NCI-H1105 (cell line): ENCODE results near the gene PAK1.
"Not testable (repeated sequence)": the region's sequence is repeated elsewhere in the genome, so short reads cannot be mapped to it uniquely, and the experiment has no call there.

Experiments
- DNase-seq: peaks from one replicate; lab custom pipeline; 2025; lab: John Stamatoyannopoulos, UW

Gene PAK1

DNA sequence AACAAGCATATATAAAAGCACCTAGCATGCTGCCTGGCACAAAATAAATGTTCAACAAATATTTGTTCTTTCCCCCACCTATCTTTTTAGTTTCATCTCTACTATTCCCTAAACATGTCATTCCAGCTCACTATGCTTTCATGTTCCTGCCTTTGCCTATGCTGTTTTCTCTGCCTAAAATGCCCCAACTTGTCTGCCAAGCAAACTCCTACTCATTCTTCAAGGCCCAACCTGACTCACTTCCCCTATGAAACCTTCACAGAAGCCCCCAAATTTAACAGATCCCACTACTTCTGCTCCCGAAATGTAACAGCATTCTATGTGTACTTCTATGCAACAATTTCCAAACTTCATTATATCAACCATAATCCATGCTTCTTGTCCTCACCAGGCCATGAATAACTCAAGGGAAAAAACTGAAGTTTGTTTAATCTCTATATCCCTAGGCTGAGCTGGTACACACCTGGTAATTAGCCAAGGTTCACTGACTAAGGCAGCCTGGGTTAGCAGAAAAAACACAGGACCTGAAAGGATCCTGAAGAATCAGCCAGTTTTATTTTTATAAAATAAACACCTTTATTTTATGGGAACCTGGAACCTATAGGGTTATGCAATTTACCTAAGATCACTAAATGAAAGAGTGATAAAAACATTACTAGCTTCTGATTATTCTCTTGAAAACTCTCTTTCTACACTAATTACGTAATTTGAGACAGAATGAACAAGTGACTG is 72.2 kb downstream of the PAK1 start:
- peak; percentile 79 for DNase-seq

DNA sequence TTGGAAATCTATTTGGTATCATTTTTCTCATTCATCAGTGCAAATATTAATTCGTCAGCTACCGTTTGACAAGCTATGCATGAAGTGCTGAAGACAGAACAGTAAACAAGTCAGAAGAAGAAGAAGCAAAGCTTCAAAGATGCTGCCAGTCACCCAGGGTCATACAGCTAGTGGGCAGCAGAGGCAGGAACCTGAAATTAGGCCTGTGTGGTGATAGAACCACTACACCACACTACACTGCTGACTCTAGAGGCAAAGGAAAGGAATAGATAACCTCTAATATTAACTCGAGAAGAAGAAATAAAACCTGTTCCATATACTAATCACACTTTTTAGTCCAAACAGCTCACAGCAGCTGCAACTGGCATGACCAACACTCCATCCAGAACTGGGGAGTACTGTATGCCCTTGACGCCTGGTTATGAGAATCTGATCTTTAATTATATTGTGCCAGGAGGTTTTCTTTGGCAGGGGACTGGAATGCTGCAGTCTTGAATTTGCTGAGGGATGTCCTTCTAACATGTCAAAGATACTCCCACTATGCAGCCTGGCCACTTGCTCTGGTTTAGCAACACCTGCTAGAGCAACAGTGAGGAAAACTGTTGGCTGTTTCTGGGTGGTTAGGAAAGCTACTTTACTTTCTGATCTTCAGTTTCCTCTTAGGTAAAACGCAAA is 73.0 kb downstream of the PAK1 start:
- no peak for DNase-seq

DNA sequence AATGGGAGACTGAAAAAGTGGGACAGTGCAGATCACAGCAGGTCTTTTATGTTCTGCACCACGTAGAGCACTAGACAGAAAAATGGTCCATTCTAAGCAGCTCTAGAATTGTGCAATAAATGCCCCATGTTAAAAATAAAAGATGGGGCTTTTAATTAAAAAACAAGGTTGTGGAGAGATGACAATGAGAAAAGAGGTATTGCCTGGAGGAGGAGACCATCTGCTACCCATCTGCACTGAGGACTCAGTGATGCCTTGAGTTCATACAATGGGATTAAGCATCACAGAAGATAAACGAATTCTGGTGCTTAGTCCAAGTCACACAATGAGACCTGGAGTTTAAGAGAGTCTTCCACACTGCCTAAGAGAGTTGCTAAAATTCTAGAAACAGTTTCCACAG is 73.6 kb downstream of the PAK1 start:
- DNase-seq: no peak

DNA sequence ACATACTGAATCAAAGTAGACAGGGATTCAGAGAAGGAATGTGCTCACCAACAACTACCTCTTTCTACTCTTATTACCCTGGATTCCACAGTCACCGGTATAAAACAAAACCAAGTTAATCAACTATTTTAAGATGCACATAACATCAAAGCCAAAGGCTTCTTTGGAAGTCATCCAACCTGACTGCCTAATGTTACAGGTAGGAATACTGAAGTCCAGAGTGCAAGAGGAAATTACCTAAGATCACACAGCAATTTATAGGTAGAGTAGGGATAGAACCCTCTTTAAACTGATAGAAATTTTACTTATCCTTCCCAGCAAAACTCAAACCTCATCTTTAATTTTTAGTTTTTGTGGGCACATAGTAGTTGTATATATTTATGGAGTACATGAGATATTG is 76.3 kb downstream of the PAK1 start:
- no peak for DNase-seq

DNA sequence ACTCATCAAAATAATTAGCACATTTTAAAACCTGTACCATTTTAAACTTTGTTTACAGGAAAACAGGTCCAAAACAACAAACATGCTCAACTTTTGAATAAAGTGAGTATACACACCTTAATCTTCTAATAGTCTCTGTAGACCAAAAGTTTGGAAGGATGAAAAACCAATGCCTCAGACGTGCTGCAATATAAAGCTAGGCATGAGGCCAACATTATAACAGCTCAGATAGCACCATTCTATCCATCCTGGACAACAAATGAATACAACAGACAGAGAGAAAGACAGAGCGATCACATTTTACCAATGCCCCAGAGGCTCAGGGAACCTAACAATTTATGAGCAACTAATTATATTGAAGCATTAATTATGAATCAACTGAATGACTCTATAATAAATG is 77.0 kb downstream of the PAK1 start:
- DNase-seq: no peak

DNA sequence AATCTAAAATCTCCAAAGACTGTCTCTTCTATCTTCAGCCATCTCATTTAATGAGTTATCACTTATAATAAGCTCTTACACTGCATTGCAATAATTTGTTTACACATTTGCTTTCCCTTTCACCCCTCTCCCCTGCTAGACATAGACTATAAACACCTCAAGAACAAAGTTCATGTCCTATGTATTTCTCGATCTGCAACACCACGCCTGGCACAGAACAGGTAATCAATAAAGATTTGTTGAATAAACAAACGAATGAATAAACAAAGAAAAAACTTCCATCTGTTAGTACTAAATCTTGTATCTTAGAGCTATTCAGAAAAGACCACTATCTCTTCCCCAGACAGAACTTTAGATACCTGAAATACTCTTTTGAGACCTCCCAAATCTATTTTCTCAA is 77.6 kb downstream of the PAK1 start:
- no peak for DNase-seq

DNA sequence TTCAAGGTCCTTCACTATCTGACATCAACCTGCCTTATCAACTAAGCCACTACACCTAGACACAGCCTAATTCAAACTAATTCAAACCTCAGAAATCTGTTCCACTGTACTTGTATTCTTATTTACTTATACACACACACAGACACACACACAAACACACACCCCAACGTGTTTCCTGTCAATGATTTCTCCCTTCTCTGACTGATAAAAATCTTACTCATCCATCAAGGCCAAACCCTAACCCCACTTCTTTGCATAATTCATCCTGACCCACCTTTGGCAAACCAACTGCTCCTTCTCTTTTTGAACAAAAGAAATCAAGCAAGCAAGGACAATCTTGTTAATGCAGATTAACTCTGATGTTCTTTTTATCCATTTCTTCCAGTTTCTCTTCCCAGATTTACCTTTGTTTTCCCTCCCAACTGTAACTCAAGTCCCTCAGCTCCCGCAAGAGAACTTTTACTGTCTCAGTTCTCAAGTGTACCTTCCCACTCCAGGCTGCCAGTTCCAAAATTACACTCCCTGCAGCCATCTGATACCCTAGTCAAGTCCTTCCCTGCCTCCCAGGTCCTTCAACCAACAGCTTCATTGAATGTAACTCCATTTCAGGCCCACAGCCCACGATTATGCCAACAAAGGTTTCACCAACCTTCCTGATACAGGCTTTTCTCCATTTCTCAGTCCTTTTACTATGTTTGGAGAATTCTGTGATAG is 78.3 kb downstream of the PAK1 start:
- no peak for DNase-seq

DNA sequence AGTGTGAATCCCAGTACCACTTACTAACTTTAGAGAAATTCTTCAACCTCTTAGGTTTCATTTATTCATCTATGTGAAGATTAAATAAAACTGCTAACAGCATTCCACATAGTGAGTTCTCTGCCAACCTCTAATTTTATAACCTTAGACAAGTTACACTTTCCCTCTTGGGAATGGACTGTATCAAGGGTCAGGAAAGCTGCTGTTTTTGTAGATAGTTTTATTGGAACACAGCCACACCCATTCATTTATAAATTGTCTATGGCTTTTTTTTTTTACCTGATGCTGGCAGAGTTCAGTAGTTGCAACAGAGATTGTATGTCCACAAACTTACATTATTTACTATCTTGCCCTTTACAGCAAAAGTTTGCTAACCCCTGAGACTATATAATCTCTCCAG is 81.1 kb downstream of the PAK1 start:
- no peak for DNase-seq

DNA sequence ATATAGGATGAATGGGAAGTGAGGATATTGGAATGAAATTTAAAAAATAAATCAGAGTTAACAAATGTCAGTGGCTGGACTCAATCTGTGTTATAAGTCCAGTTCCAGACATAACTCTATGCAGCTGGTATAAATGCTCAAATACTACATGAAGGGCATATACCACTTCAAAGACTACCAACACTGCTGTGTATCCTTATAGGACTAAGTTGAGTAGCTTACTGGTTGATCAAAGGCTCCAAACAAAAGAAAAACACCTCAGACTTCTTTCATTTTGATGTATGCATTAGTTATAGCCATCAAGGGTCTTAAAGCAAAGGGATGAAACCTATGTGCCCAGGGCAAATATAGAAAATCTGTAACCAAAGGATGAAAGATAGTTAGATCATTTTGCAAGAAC is 86.2 kb downstream of the PAK1 start:
- no peak for DNase-seq

DNA sequence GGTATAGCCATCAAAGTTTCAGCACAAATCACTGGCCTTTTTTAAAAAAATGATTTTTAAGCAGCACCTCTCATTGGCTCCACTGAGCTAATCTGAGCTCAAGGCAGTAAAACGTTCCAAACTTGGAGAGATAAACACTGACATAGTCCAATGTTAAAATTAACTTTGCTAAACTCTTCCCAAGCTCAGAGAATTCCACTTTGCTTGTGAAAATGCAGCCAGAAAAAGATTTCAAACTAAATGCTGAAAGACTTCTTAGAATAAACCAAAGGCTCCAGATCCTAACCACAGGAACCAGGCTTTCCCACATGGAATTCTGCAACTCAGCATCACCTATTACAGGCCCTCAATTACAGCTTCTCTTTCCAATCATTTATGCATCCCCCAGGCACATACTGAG is 87.7 kb downstream of the PAK1 start:
- no peak for DNase-seq

DNA sequence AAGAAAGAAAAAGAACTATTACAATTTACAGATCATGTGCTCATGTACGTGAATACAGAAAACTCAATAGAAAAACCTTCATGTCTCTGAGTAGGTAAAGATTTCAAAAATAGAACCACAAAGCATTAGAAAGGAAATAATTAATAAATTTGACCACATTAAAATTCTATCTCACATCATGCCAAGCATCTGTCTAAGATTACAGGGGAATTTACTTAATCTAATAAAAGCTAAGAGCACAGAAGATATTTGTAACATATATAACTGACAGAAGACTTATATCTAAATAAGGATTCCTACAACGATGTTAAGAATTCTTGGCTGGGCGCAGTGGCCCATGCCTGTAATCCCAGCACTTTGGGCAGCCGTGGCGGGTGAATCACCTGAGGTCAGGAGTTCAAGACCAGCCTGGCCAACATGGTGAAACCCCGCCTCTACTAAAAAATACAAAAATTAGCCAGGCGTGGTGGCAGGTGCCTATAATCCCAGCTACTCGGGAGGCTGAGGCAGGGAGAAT is 88.6 kb downstream of the PAK1 start:
- not testable (repeated sequence) for DNase-seq

DNA sequence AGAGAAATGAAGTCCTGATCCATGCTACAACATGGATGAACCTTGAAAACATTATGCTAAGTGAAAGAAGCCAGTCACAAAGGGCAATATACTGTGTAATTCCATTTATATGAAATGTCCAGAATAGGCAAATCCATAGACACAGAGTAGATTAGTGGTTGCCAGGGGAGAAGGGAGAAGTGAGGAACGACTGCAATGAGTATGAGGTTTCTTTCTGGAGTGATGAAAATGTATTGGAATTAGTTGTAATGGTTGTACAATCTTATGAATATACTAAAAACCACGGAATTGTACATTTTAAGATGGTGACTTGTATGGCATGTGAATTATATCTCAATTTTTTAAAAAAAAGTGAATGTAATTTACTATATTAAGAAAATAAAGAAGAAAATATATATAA is 89.3 kb downstream of the PAK1 start:
- DNase-seq: no peak

DNA sequence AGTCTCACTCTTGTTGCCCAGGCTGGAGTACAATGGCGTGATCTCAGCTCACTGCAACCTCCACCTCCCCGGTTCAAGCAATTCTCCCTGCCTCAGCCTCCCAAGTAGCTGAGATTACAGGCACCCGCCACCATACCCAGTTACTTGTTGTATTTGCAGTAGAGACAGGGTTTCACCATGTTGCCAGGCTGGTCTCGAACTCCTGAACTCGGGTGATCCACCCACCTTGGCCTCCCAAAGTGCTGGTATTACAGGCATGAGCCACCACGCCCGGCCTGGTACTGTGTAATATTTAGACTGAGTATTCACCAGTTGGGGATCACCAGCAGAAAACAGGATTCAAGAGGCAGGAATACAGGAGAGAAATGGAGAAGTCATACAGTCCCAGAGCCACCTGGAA is 90.5 kb downstream of the PAK1 start:
- not testable (repeated sequence) for DNase-seq

DNA sequence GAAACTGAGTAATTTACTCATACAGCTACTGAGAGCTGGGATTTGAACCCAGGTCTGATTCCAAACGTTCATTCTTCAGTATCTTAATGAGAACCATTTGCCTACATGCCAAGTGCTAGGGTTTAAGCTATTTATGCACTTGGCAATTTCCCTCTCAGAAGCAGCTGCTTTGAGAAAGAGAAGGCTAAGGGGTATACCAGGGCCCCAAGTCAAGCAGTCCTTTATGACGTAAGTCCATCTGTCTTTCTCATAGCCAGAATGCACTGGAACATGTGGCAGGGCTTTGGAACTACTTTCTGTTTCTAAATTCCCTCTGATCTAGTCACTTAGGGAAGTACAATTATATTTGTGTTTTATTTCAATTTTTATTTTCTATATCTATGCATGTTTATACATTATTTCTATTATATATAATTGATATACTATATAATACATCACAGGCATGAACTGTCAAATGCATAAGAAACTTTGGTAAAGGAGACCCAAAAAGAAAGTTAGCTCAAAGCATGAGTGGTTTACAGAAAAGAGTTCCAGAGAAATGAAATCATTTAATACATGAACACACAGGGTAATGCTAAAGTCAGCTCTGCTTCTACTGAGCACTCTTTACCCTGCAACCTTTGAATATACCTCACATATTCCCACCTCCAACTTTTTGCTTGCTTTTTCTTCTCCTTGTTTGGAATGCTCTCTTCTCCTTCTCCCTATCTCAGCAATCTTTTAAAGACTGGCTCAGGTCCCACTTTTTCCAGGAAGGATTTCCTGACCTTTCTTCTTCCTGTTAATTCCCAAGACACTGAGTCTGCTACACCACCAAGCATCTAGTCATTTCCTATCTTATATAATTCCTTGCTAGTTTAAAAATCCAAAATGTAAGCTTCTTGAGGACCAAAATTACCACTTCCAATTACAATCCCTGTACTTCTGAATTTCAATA is 91.9 kb downstream of the PAK1 start:
- DNase-seq: no peak

DNA sequence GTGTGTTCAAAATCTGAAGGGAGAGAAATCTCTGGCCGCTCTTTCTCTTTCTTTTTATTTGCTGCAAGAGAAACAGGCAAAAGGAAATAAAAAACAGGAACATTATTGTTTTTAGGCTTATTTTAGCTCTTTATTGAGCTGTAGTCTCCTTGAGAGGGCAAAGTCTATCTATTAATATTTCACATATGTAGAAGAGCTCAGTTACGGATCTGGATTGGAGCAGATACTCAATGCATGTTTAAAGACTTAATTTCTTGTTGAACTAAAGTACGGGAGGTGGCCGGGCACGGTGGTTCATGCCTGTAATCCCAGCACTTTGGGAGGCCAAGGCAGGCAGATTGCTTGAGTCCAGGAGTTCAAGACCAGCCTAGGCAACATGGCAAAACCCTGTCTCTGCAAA is 94.0 kb downstream of the PAK1 start:
- DNase-seq: no peak

DNA sequence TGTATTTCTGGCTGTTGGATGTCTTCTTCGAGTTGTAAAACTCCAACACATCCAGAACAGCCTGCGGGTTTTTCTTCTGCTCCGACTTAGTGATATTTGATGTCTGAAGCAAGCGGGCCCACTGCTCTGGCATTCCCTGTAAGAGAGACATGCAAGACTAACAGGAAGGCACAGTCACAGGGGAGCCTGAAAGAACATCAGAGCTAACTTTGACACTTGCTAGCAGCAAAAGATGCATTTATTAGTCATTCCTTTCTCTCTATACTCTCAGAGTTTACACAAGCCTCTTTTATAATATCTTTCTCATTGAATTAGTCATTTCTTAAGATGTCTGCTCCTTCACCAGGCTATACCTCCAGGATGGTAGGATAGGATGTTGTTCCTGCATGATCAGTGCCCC is 94.6 kb downstream of the PAK1 start:
- DNase-seq: no peak

DNA sequence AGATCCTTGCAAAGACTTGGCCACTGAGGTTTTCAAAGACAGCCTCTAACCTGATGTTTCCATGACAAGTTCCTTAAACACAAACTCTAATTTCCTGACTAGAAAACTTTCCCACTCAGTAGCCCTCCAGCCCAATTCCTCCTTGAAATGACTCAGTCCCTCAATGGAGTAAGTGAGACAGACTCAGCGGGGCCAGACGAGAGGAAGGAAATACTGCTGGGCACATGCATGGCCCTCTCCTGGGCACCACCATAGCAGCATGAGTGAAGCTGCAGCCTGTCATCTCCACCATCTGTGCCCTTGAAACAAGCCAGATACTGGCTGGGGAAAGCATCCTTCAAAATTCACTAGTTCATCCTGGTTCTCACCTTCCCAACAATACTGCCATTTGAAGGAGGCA is 96.2 kb downstream of the PAK1 start:
- DNase-seq: no peak

DNA sequence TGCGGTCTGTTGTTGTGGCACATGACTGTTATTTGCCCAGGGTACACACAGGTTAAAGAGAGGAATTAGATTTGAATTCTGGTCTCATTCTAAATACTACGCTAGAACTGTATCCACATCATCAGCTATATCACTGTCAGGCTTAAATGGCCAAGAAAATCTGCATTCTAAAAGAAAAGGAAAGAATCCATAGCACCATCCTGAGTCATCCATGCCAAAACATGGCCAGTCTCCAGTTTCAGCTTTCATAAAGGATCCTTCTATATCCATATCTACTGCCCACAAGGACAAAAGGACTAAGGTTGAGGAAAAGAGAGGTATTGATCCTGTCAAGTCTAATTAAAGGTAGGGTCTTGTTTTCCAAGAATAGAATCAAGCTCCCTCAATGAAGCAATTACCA is 98.8 kb downstream of the PAK1 start:
- DNase-seq: no peak

DNA sequence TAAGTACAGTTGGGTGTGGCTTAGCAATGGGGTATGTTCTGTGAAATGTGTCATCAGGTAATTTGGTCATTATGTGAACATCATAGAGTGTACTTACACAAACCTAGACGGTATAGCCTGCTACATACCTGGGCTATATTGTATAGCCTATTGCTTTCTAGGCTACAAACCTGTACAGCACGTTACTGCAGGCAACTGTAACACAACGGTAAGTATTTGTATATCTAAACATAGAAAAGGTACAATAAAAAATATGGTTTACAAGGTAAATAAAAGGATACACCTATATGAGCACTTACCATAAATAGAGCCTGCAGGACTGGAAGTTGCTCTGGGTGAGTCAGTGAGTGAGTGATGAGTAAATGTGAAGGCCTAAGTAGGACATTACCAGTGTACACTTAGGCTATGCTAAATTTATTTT is 99.3 kb downstream of the PAK1 start:
- no peak for DNase-seq

DNA sequence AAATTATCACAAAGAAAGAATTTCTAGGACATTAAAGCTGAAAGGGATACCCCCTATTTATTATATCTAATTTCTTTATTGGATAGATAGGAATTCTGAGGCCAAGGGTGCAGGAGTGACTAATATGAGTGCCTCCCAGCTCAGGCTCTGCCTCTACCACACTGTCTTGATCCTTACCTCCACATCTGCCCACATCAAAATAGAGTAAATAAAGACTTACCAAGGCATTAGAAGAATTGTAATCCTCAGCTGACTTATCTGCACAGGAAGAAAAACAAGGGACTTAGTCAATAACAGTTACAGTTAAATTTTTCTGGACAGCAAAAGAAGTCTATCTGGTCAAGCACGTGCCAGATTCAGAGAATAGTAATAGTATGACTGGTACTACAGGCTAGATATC is 99.8 kb downstream of the PAK1 start:
- no peak for DNase-seq

DNA sequence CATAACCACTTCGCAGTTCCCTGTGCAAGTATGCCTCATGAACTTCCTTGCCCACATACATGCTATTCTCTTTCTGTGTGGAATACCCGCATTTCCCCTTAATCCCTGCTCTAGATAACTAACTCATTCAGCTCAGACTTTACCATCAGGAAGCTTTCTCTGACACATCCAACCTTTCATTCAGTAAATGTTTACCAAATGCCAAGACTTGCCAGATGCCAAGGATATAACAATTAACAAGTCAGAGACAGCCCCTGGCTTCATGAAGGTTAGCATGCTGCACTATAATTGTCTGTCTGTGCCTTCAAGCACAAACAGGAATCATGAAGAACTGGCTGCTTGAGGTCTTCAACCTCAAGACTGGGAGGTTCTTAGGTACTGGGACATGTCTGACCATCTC is 101.2 kb downstream of the PAK1 start:
- DNase-seq: no peak

DNA sequence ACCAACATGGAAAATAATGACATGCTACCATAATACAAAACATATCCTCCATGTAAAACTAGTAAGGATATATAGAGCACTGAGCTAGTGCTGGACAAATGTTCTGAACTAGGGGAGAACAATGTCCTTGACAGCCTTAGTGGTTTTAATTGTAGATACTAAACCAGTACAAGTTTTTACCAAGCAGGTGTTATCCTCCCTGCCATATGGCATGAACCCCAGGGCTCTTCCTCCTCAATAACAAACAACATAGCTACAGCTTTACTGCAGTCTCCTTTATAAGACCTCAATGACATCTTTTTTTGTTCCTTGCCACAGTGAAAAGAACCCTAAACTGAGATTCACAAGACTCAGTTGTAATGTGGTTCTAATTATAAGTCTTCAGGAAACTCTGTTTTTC is 102.2 kb downstream of the PAK1 start:
- no peak for DNase-seq
